ENCODE results near the gene ZNF577.

DNA sequence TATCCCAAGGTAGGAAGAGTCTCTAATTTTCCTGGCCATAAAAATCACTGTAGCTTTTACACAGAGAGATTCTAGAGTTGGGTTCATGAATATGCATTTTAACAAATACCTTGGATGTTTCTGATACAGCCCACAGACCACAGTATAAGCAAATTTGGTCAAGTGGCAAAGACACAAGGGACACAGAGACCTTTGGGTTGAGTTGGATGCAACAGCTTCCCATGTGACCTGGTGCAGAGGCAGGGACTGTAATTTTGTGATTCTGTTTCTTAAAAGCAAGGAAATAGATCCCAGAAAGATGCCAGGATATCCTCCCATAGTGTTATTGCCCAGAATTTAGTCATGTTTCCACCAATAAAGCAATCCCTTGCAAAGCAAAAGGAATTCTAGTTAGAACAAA is 65.8 kb downstream of the ZNF577 start:
- TF ChIP-seq POLR2A (IDR thresholded peaks at IDR 0.05) = no peak
- TF ChIP-seq, protein P1, sequence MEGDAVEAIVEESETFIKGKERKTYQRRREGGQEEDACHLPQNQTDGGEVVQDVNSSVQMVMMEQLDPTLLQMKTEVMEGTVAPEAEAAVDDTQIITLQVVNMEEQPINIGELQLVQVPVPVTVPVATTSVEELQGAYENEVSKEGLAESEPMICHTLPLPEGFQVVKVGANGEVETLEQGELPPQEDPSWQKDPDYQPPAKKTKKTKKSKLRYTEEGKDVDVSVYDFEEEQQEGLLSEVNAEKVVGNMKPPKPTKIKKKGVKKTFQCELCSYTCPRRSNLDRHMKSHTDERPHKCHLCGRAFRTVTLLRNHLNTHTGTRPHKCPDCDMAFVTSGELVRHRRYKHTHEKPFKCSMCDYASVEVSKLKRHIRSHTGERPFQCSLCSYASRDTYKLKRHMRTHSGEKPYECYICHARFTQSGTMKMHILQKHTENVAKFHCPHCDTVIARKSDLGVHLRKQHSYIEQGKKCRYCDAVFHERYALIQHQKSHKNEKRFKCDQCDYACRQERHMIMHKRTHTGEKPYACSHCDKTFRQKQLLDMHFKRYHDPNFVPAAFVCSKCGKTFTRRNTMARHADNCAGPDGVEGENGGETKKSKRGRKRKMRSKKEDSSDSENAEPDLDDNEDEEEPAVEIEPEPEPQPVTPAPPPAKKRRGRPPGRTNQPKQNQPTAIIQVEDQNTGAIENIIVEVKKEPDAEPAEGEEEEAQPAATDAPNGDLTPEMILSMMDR (IDR thresholded peaks at IDR 0.05) = no peak

All from stomach (tissue), 4 donors.